GM12873 (cell line): ENCODE measurements around the gene SCEL.

ENCODE experiments used
- TF ChIP-seq, protein P1 (sequence below): IDR thresholded peaks from 2 replicates; pipeline ENCODE4 v1.5.1; 2012; ENCODE audit warnings: low read depth, mild to moderate bottlenecking, moderate library complexity, low read length, control low read depth; ENCODE audit not compliant: insufficient read depth; ENCODE audit errors: missing control alignments

The SCEL gene

DNA sequence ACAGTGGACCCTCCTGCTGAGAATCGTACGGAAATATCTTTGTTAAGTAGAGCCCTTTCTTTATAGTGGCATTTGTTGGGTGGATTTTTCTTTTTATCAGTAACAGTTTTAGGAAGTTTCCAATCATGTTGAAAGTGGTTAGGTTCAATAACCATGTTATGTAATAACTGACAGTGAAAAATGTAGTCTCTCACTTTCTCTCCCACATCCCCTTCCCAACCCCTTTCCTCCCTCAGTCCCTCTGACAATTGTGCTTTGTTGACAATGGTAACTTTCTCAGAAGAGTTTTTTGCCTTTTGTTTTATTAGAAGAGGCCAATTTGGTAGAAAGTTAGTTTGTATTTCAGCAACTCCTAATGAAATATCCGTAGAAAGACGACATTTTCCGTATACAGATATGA is 84.1 kb downstream of the SCEL start:
- TF ChIP-seq, protein P1, sequence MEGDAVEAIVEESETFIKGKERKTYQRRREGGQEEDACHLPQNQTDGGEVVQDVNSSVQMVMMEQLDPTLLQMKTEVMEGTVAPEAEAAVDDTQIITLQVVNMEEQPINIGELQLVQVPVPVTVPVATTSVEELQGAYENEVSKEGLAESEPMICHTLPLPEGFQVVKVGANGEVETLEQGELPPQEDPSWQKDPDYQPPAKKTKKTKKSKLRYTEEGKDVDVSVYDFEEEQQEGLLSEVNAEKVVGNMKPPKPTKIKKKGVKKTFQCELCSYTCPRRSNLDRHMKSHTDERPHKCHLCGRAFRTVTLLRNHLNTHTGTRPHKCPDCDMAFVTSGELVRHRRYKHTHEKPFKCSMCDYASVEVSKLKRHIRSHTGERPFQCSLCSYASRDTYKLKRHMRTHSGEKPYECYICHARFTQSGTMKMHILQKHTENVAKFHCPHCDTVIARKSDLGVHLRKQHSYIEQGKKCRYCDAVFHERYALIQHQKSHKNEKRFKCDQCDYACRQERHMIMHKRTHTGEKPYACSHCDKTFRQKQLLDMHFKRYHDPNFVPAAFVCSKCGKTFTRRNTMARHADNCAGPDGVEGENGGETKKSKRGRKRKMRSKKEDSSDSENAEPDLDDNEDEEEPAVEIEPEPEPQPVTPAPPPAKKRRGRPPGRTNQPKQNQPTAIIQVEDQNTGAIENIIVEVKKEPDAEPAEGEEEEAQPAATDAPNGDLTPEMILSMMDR: no peak

DNA sequence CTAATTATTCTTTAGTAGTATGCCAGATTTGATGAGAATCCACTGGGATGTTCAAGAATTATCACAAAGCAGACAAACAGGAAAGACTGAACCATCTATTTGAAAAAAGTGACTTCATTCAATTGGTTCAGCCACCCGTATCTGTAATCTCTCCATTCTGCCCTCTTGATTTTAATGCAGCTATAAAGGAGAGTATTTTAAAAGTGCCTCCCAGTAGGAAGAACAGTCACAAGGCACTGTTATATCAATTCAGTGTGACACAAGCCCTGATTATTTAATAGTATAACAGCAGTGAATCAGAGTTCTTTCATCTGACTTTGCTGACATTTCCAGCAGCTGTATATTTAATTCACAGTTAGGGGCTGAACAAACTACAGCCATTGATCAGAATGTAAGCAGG is 84.6 kb downstream of the SCEL start:
- TF ChIP-seq, protein P1: no peak

DNA sequence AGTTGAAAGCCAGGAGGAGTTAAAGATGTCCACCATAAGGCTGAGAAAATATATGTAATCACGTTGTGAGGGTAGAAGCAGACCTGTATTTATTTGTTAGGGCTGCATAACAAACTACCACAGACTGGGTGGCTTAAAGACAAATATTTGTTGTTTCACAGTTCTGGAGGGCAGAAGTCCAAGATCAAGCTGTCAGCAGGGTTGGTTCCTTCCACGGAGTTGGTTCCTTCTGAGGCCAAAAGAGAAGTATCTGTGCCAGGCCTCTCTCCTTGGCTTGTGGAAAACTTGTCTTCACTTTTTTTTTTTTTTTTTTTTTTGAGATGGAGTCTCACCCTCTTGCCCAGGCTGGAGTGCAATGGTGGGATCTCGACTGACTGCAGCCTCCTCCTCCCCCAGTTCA is 88.3 kb downstream of the SCEL start:
- TF ChIP-seq, protein P1: no peak

DNA sequence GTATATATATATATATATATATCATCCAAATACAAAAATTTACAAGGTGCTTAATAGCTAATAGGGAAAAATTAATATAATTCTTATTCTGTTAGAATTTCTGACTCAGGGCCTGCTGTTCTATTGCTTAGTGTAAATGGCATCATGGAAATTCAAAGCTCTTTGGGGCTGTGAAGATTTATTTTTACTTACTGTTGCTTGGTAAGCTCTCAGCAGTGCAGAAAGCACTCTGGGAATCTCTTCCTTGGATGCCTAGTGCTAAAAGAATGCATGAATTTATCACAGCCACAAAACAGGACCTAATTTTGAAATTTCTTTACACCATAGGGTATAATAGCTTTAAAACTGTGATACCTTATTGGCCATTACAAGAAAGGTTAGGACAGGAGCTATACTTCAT is 92.7 kb downstream of the SCEL start:
- TF ChIP-seq, protein P1: no peak

DNA sequence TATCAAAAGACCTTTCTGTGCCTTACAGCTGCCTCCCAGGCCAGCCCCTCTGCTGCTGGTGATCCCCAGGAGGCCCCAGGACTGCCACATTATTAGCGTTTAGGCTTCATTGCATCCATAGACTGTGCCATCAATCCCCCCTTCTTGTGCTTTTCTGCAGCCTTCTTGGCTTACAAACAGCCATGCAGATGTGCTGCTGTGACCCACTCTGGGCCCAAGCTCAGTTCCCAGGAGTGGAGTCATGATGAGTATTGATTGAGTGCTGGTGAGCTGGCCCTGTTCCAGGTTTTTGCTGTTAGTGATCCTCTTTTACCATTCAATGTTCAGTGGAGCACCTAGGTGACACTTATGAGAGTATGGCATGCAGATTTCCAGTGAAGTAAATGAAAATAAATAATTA is 102.1 kb downstream of the SCEL start:
- TF ChIP-seq, protein P1: no peak

- TF ChIP-seq, protein P1: no peak
Observed at GRCh38 chr13:77650409-77650808, 114.9 kb downstream of the SCEL start.

DNA sequence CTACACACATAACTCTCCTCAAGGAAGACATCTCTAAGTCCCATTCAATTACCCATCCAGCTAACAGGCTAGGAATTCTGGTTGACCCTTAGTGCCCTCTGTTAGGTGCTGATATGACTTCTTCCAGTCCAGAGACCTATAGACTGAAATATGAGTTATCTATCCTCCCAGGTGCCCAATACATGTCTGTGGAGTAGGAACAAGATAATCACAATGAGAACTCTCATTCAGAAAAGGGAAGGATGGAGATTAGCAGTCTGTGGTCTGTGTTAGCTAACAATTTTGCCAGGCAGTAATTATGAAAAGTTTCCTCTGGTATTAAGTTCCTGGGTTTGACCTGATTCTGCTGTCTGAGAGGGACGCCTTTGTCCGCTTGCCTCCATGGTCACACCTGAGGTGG is 117.8 kb downstream of the SCEL start:
- TF ChIP-seq, protein P1: no peak
